GM12878 (cell line): Measurements from ENCODE around the gene DBNL. TPM values are rescaled to one million over a fixed set of nuclear protein-coding genes. Genes with fewer than 3 reads are reported as not detected.
A peak's percentile ranks its signal among the peaks of the same experiment; 100 is the strongest.

Experiments used
- ATAC-seq: fragments of 200-7000 bp; cut with Tn5 transposase; 3 replicates; pipeline ENCODE4 v1.9.1; 2020; ENCODE audit warnings: mild to moderate bottlenecking, moderate library complexity
- BruUV-seq: library from RNA; stranded (reverse); fragments of 400-500 nt; replicated peaks from 2 replicates; lab custom pipeline; 2021; lab: Mats Ljungman, UMichigan
- CTCF ChIA-PET: fragments of 300-600 bp; sonication (Branson Sonifier 250); formaldehyde crosslinking; extraction: SDS; loops from one replicate; lab custom pipeline; 2021; ENCODE audit warnings: inconsistent platforms; lab: Yijun Ruan, JAX
- POLR2A ChIA-PET: fragments of 350-600 bp; formaldehyde crosslinking; extraction: SDS; loops from one replicate; lab custom pipeline; 2021; ENCODE audit warnings: inconsistent platforms; lab: Charles Lee
- RAD21 ChIA-PET: fragments of 300-600 bp; sonication (Branson Sonifier 250); formaldehyde crosslinking; loops from one replicate; lab custom pipeline; 2023; ENCODE audit warnings: antibody characterized with exemption; ENCODE audit not compliant: unreplicated experiment; lab: Charles Lee
- SMC1A ChIA-PET: fragments of 300-600 bp; sonication (Branson Sonifier 250); formaldehyde crosslinking; loops from one replicate; lab custom pipeline; 2023; ENCODE audit not compliant: unreplicated experiment, uncharacterized antibody; lab: Charles Lee
- DNase-seq: peaks from one replicate; pipeline ENCODE4 v3.0.0-alpha.2; 2011; ENCODE audit warnings: low read depth, low spot score
- FAIRE-seq: peaks from 3 replicates; lab custom pipeline; 2011; peaks lifted over from hg19 to GRCh38; lab: Jason Lieb, UNC
- H2AFZ ChIP-seq: 2 replicates; pipeline ENCODE4 v1.6.0; 2011; ENCODE audit warnings: low read depth, low read length, control low read depth; ENCODE audit not compliant: control insufficient read depth
- H3K27ac ChIP-seq: 2 replicates; pipeline ENCODE4 v1.5.1; 2011; ENCODE audit warnings: control low read depth; ENCODE audit not compliant: control insufficient read depth, insufficient read depth
- H3K27me3 ChIP-seq, 2 experiments: replicated peaks in 1 of 2; 2 replicates each; pipeline versions ENCODE4 v1.6.0 to v1.6.1; 2011; ENCODE audit warnings: low read length in 1 of 2; ENCODE audit not compliant: control insufficient read depth in 2 of 2, insufficient read depth in 2 of 2
- H3K36me3 ChIP-seq, 2 experiments: 2 replicates each; pipeline ENCODE4 v1.5.1; 2011; ENCODE audit warnings: low read length in 1 of 2; ENCODE audit not compliant: control insufficient read depth in 2 of 2, insufficient read depth in 2 of 2
- H3K4me1 ChIP-seq: 2 replicates; pipeline ENCODE4 v1.6.1; 2011; ENCODE audit warnings: mild to moderate bottlenecking, low read length, moderate library complexity, mixed read lengths; ENCODE audit not compliant: control insufficient read depth, insufficient read depth
- H3K4me2 ChIP-seq: 2 replicates; pipeline ENCODE4 v1.6.0; 2011; ENCODE audit warnings: control low read depth; ENCODE audit not compliant: control insufficient read depth, insufficient read depth
- H3K4me3 ChIP-seq: fragments of 200-600 bp; sonication (generic); 2 replicates; pipeline ENCODE4 v1.5.1; 2016
- H3K79me2 ChIP-seq: 2 replicates; pipeline ENCODE4 v1.6.0; 2011; ENCODE audit warnings: low read length; ENCODE audit not compliant: control insufficient read depth, insufficient read depth
- H3K9ac ChIP-seq: 2 replicates; pipeline ENCODE4 v1.8.0; 2011; ENCODE audit warnings: low read length, control low read depth, mixed read lengths; ENCODE audit not compliant: control insufficient read depth, insufficient read depth
- H3K9me3 ChIP-seq: replicated peaks from 3 replicates; pipeline ENCODE4 v1.5.1; 2011; ENCODE audit warnings: mild to moderate bottlenecking, low read length; ENCODE audit not compliant: control insufficient read depth, insufficient read depth
- H4K20me1 ChIP-seq: 2 replicates; pipeline ENCODE4 v1.6.0; 2011; ENCODE audit not compliant: control insufficient read depth, insufficient read depth
- BCL11A ChIP-seq: IDR thresholded peaks from 2 replicates; pipeline ENCODE4 v1.6.1; 2011; ENCODE audit warnings: low read depth, low read length
- CBX5 ChIP-seq: sonication (generic); IDR thresholded peaks from 2 replicates; pipeline ENCODE4 v1.6.1; 2016; ENCODE audit warnings: low read depth, moderate library complexity, mild to moderate bottlenecking, inconsistent platforms
- ELK1 ChIP-seq: IDR thresholded peaks from 2 replicates; pipeline ENCODE4 v1.6.1; 2012; ENCODE audit warnings: low read depth, low read length, improper control_type of control experiment
- ETV6 ChIP-seq, 2 experiments: fragments of 450-650 bp in 1 of 2; IDR thresholded peaks in 1 of 2; conservative IDR thresholded peaks in 1 of 2; 2 replicates each; pipeline ENCODE4 v1.6.1; 2014; ENCODE audit warnings: antibody characterized with exemption in 1 of 2, borderline replicate concordance in 1 of 2, low read depth in 1 of 2, mild to moderate bottlenecking in 1 of 2, moderate library complexity in 1 of 2
- EZH2 ChIP-seq: IDR thresholded peaks from 2 replicates; pipeline ENCODE4 v1.6.1; 2012; ENCODE audit warnings: low read depth, mild to moderate bottlenecking, control low read depth, inconsistent platforms, low read length, borderline replicate concordance; ENCODE audit not compliant: control insufficient read depth
- FOS ChIP-seq: IDR thresholded peaks from 3 replicates; pipeline ENCODE4 v1.6.1; 2011; ENCODE audit warnings: borderline replicate concordance; ENCODE audit not compliant: insufficient read length; ENCODE audit errors: extremely low read depth
- JUNB ChIP-seq: IDR thresholded peaks from 2 replicates; pipeline ENCODE4 v1.6.1; 2016; ENCODE audit warnings: antibody characterized with exemption, mild to moderate bottlenecking
- PRDM15 ChIP-seq: fragments of 450-650 bp; formaldehyde crosslinking; IDR thresholded peaks from 2 replicates; pipeline ENCODE4 v1.4.0; 2020; ENCODE audit warnings: mild to moderate bottlenecking, moderate library complexity
- SKIL ChIP-seq: fragments of 450-650 bp; IDR thresholded peaks from 2 replicates; pipeline ENCODE4 v1.6.1; 2017; ENCODE audit warnings: mild to moderate bottlenecking, low read depth, inconsistent platforms; ENCODE audit not compliant: poor library complexity, severe bottlenecking
- SRF ChIP-seq, 2 experiments: IDR thresholded peaks; 2 replicates each; pipeline ENCODE4 v1.6.1; 2011; ENCODE audit warnings: low read depth in 2 of 2, low read length in 2 of 2, mild to moderate bottlenecking in 1 of 2, moderate library complexity in 1 of 2
- USF1 ChIP-seq: IDR thresholded peaks from 2 replicates; pipeline ENCODE4 v1.6.1; 2011; ENCODE audit warnings: borderline replicate concordance, low read depth, mild to moderate bottlenecking, moderate library complexity, mixed read lengths, low read length; ENCODE audit not compliant: insufficient read depth; ENCODE audit errors: extremely low read length
- WGBS: methylation state at CpG from one replicate; pipeline ENCODE4 v1.1.6; 2016; ENCODE audit warnings: low lambda C conversion rate; ENCODE audit not compliant: insufficient replicate concordance, insufficient coverage; ENCODE audit errors: missing lambda C conversion rate; 5-methylcytosine and 5-hydroxymethylcytosine counted together
- in situ Hi-C: fragments of 300-500 bp; cut with MboI; formaldehyde crosslinking; loops from 9 replicates; pipeline ENCODE4 v1.14.3; 2018; ENCODE audit warnings: mixed read lengths
- intact Hi-C: fragments of 100-400 bp; cut with micrococcal nuclease; formaldehyde crosslinking; loops from one replicate; pipeline ENCODE4 v1.14.2; 2022; ENCODE audit not compliant: unreplicated experiment
- polyA plus RNA-seq, 11 experiments: library from polyadenylated mRNA; depleted of rRNA in 4 of 11; unstranded in 6 of 11; stranded (reverse) in 5 of 11; fragments of >200 nt; fragmentation: Nextera tagmentation in 4 of 11; fragmentation: Illumina TruSeq in 1 of 11; extraction: Ambion mirVana in 4 of 11; extraction: Trizol in 1 of 11; gene quantifications; 1 replicate in 1 of 11; 2 replicates in 10 of 11; pipeline versions ENCODE4 v1.2.1 to v1.2.3, GENCODE V29; 2011 to 2016; ENCODE audit warnings: inconsistent platforms in 2 of 11, missing spikeins in 2 of 11, low read depth in 1 of 11
- total RNA-seq, 4 experiments: library from RNA; depleted of rRNA in 3 of 4; stranded (reverse); fragments of >200 nt in 3 of 4; fragmentation: Illumina TruSeq in 1 of 4; extraction: Trizol in 1 of 4; gene quantifications; 2 replicates each; pipeline versions ENCODE4 v1.2.1 to v1.2.3, GENCODE V29; 2013 to 2021

Gene DBNL
- total and polyA plus RNA-seq, 10 of the 15 experiments (the other 5 are each of a cell fraction or from before 2014, with no cell fraction given): 4.1 to 179 (median 84.3) TPM

- Histone ChIP-seq H2AFZ (no peak overlapping the region), H4K20me1 (peaks cover 14% of the 10 kb centered on the region), H3K79me2 (peaks cover 51% of the 10 kb centered on the region), H3K36me3 (peaks cover 18 to 20% of the 10 kb centered on the region in 2 experiments), H3K4me1 (peaks cover 15% of the 10 kb centered on the region), H3K27me3 (no peaks in the 10 kb centered on the region), H3K27ac (0 out of 2 replicates have a peak overlapping the region, but pooled peaks have one; percentile 4), H3K4me2 (peak overlapping the region; percentile 96; the same call in 1 of the 2 replicates), H3K9ac (no peak overlapping the region), H3K4me3 (no peak overlapping the region), H3K9me3 (no peaks in the 10 kb centered on the region; the same call in 2 of the 3 replicates)
- FAIRE-seq: no peak
- POLR2A ChIA-PET: interaction anchor here (0.6 kb wide), 2 partner anchors 520 to 741 kb away, joined by 4 to 5 read pairs; no protein-coding TSS in a partner anchor
- SMC1A ChIA-PET: no interaction called here
- RAD21 ChIA-PET: interaction anchor here (0.8 kb wide), 1 partner anchor 318 kb away, joined by 3 read pairs; the partner anchor contains the start of gene COA1
- no peak for ATAC-seq
- CTCF ChIA-PET: no interaction called here
- no TSS peak for BruUV-seq
- DNase-seq: no peak
- intact Hi-C loops: no loop called here
- in situ Hi-C loops: no loop called here
- WGBS: 86% methylated on average over 7 of the region's 7 CpGs
- TF ChIP-seq ELK1 (no peak), ETV6 (conservative IDR thresholded peaks at IDR 0.05 in 1 of 2, IDR thresholded peaks at IDR 0.05 in 1 of 2; ENCODE audit: borderline replicate concordance in 1 of 2, low read depth in 1 of 2) (no peak), SKIL (no peak), EZH2 (no peak), JUNB (no peak), PRDM15 (CRISPR knock-in tag) (no peak), USF1 (no peak), SRF (IDR thresholded peaks at IDR 0.05; ENCODE audit: low read depth in 2 of 2, low read length in 2 of 2) (no peak), FOS (no peak), CBX5 (no peak), BCL11A (no peak)
Observed at GRCh38 chr7:44048031-44048795, 3.7 kb downstream of the DBNL start.
